Measurements from ENCODE around the gene FKBP10.
A peak's percentile ranks its signal among the peaks of the same experiment; 100 is the strongest.

The FKBP10 gene

DNA sequence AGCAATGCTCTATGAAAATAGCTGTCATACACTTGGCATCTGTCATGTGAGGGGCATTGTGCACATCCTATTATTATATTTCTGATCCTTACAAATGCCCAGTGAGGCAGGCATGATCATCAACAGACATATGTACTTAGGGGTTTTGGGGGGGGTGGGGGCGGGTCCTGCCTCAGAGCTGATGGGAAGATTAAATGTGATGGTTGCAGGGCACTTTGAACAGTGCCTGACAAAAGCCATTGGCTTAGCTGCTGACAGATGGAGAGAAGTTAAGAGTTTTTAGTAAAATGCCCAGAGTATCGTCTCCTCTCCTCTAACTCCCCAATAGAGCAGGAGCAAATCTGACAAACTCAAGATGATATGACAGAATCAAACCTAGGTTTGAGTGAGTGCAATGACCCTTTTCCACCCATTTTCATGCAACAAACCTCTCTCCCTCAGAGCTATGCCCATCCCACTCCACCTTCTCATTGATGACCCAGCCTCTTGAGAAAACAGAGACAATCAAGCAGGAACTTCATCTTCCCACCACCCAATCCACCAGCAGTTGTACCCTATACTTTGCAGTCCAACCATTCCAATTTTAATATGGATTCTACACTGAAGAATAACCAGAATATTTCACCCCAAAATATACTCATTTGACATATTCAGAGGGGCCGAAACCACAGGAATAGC lies 47.6 kb downstream of the FKBP10 start:
- H3K79me2 ChIP-seq (ENCODE audit: low read length), result peaks cover 91% of the 10 kb centered on the region
- H4K20me1 ChIP-seq (ENCODE audit: insufficient read depth, low read length), result no peaks in the 10 kb centered on the region; the same call in 1 of the 2 replicates
- H3K9ac ChIP-seq (ENCODE audit: low read length), result no peak overlapping the region
- no peak for DNase-seq
- H3K9me2 ChIP-seq (replicated peaks; ENCODE audit: insufficient read depth, low read length), result no peaks in the 10 kb centered on the region
- H2AFZ ChIP-seq (ENCODE audit: low read length), result no peak overlapping the region
- 0 out of 2 replicates have a peak, but pooled peaks cover under 1% of the 10 kb centered on the region for H3F3A ChIP-seq (ENCODE audit: insufficient read depth, low read length)
- no peaks in the 10 kb centered on the region for H3K36me3 ChIP-seq (replicated peaks; ENCODE audit: insufficient read depth, low read length)
- H3K27ac ChIP-seq (ENCODE audit: low read length), result no peak overlapping the region
- H3K27me3 ChIP-seq (replicated peaks; ENCODE audit: insufficient read depth, low read length), result no peaks in the 10 kb centered on the region
- H3K4me2 ChIP-seq (ENCODE audit: low read depth, low read length), result no peak overlapping the region
- H3K4me1 ChIP-seq (ENCODE audit: low read length), result peaks cover 6% of the 10 kb centered on the region; the same call in 1 of the 2 replicates
- no peaks in the 10 kb centered on the region for H3K9me3 ChIP-seq (replicated peaks; ENCODE audit: insufficient read depth, low read length)
- H3K4me3 ChIP-seq (ENCODE audit: low read length), result no peak overlapping the region
- TF ChIP-seq EZH2 (optimal IDR thresholded peaks at IDR 0.05; ENCODE audit: low read depth, low read length), result no peak
- TF ChIP-seq CTCF (IDR thresholded peaks at IDR 0.05; ENCODE audit: low read length), result no peak
- TF ChIP-seq EZH2phosphoT487 (IDR thresholded peaks at IDR 0.05; ENCODE audit: low read length), result no peak

DNA sequence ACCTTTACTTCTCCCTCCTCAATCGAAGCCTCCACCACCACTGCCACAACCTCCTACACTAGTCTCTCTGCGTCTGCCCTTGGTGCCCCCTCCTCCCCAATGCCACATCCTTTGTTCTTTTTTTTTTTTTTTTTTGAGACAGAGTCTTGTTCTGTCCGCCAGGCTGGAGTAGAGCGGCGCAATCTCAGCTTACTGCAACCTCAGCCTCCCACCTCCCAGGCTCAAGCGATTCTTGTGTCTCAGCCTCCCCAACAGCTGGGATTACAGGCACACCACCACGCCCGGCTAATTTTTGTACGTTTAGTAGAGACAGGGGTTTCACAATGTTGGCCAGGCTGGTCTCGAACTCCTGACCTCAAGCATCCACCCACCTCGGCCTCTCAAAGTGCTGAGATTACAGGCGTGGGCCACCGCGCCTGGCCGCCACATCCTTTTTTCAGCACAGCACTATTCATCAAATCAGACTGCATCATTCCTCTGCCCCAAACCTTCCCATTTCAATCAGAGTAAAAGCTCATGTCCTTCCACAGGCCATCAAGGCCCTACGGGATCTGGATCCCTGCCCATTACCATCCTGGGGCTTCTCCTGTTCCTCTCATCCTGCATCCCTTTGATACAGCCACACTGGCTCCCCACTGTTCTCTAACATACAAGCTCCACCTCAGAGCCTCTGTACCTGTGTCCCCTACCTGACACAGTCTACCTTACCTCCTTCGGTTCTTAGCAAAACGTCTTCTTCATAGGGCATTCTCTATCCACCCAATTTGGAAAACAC lies 50.5 kb downstream of the FKBP10 start:
- H3K4me1 ChIP-seq (ENCODE audit: low read length), result peaks cover 6% of the 10 kb centered on the region; the same call in 1 of the 2 replicates
- H2AFZ ChIP-seq (ENCODE audit: low read length), result no peak overlapping the region
- peak overlapping the region; percentile 94; the same call in 1 of the 2 replicates for H3K4me3 ChIP-seq (ENCODE audit: low read length)
- H4K20me1 ChIP-seq (ENCODE audit: insufficient read depth, low read length), result no peaks in the 10 kb centered on the region; the same call in 1 of the 2 replicates
- H3K9me2 ChIP-seq (replicated peaks; ENCODE audit: insufficient read depth, low read length), result no peaks in the 10 kb centered on the region
- no peaks in the 10 kb centered on the region for H3K9me3 ChIP-seq (replicated peaks; ENCODE audit: insufficient read depth, low read length)
- H3K36me3 ChIP-seq (replicated peaks; ENCODE audit: insufficient read depth, low read length), result no peaks in the 10 kb centered on the region
- TF ChIP-seq EZH2 (optimal IDR thresholded peaks at IDR 0.05; ENCODE audit: low read depth, low read length) (no peak), CTCF (IDR thresholded peaks at IDR 0.05; ENCODE audit: low read length) (no peak), EZH2phosphoT487 (IDR thresholded peaks at IDR 0.05; ENCODE audit: low read length) (no peak)
- DNase-seq, result no peak
- H3K27me3 ChIP-seq (replicated peaks; ENCODE audit: insufficient read depth, low read length), result no peaks in the 10 kb centered on the region
- H3K9ac ChIP-seq (ENCODE audit: low read length), result no peak overlapping the region
- no peak overlapping the region for H3K27ac ChIP-seq (ENCODE audit: low read length)
- H3K4me2 ChIP-seq (ENCODE audit: low read depth, low read length), result peak overlapping the region; percentile 51
- H3F3A ChIP-seq (ENCODE audit: insufficient read depth, low read length), result peaks cover 3% of the 10 kb centered on the region; the same call in 1 of the 2 replicates
- H3K79me2 ChIP-seq (ENCODE audit: low read length), result peaks cover 66% of the 10 kb centered on the region

DNA sequence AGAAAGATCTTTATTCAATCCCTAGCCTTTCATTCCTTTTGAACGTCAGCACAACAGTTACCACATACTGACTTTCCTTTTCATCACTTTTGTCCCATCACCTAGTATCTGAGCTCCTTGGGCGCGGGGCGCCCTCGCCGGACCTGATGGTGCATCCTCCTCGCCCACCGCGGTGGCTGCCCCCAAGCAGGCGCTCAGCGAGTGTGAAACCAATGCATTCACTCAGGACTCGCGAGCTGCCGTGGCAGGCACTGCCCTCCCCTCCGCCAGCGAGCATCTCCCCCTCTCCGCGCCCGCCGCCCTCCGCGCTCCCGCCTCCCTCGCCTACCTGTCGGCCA lies 51.7 kb downstream of the FKBP10 start:
- Histone ChIP-seq H3K9ac (ENCODE audit: low read length) (peak overlapping the region; percentile 93), H3F3A (ENCODE audit: insufficient read depth, low read length) (peaks cover 3% of the 10 kb centered on the region; the same call in 1 of the 2 replicates), H3K4me2 (ENCODE audit: low read depth, low read length) (peak overlapping the region; percentile 51), H3K4me1 (ENCODE audit: low read length) (peaks cover 6% of the 10 kb centered on the region; the same call in 1 of the 2 replicates), H3K27ac (ENCODE audit: low read length) (peak overlapping the region; percentile 59; the same call in 1 of the 2 replicates), H3K79me2 (ENCODE audit: low read length) (peaks cover 56% of the 10 kb centered on the region), H4K20me1 (ENCODE audit: insufficient read depth, low read length) (no peaks in the 10 kb centered on the region; the same call in 1 of the 2 replicates), H2AFZ (ENCODE audit: low read length) (peak overlapping the region; percentile 96), H3K27me3 (replicated peaks; ENCODE audit: insufficient read depth, low read length) (no peaks in the 10 kb centered on the region), H3K4me3 (ENCODE audit: low read length) (peak overlapping the region; percentile 94), H3K9me3 (replicated peaks; ENCODE audit: insufficient read depth, low read length) (no peaks in the 10 kb centered on the region), H3K36me3 (replicated peaks; ENCODE audit: insufficient read depth, low read length) (no peaks in the 10 kb centered on the region), H3K9me2 (replicated peaks; ENCODE audit: insufficient read depth, low read length) (no peaks in the 10 kb centered on the region)
- TF ChIP-seq EZH2 (optimal IDR thresholded peaks at IDR 0.05; ENCODE audit: low read depth, low read length) (no peak), EZH2phosphoT487 (IDR thresholded peaks at IDR 0.05; ENCODE audit: low read length) (no peak), CTCF (IDR thresholded peaks at IDR 0.05; ENCODE audit: low read length) (no peak)
- DNase-seq, result no peak
